Inflammatory macrophage treated with lipopolysaccharide for 1 hour (primary cell): ENCODE data around the gene ADGRL3.
"Not testable (repeated sequence)": the region's sequence is repeated elsewhere in the genome, so short reads cannot be mapped to it uniquely, and the experiment has no call there.

ENCODE experiments used
- DNase-seq, 2 donors: peaks; one replicate each; pipeline ENCODE4 v3.0.0-alpha.2; 2020 to 2022

Gene ADGRL3

GRCh38 chr4:61851126-61851525 lies 651.0 kb downstream of the ADGRL3 start:
- no peak for DNase-seq

DNA sequence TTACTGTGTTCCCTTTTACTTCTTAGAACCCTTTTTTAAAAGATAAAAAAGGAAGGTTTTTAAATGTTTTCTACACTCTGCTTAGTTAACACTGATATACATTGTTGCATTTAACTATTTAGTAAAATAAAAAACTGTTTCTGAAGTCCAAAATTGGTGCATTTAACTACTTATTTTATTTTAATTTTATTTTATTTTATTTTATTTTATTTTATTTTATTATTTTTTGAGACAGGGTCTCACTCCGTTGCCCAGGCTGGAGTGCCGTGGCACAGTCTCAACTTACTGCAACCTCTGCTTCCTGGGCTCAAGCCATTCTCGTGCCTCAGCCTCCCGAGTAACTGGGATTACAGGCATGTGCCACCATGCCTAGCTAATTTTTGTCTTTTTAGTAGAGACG lies 652.0 kb downstream of the ADGRL3 start:
- not testable (repeated sequence) for DNase-seq

- DNase-seq = no peak
Observed at GRCh38 chr4:61853041-61853440, 652.9 kb downstream of the ADGRL3 start.

- no peak for DNase-seq
Observed at GRCh38 chr4:61860376-61860775, 660.2 kb downstream of the ADGRL3 start.

GRCh38 chr4:61864286-61864685 lies 664.2 kb downstream of the ADGRL3 start:
- no peak for DNase-seq

GRCh38 chr4:61866378-61867030 lies 666.4 kb downstream of the ADGRL3 start:
- no peak for DNase-seq

DNA sequence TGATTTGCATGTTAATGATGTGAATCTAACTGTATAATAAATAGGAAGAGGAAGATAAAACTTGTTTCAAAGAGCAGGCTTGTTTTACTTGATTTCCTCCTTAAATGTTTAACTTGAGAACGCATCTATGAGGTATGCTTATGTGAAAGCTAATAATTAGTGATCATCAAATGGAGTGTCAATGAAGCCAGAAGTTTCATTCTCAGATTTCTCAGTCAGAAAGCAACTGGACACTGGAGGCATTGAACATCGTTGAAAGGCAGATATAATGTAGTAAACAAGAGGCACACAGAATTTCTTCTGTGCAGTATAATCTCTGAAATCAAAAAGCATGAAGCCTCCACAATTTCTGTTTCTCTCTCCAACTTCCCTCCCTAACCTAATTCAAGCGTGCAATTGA lies 672.9 kb downstream of the ADGRL3 start:
- no peak for DNase-seq

GRCh38 chr4:61877266-61877665 lies 677.1 kb downstream of the ADGRL3 start:
- DNase-seq = no peak

DNA sequence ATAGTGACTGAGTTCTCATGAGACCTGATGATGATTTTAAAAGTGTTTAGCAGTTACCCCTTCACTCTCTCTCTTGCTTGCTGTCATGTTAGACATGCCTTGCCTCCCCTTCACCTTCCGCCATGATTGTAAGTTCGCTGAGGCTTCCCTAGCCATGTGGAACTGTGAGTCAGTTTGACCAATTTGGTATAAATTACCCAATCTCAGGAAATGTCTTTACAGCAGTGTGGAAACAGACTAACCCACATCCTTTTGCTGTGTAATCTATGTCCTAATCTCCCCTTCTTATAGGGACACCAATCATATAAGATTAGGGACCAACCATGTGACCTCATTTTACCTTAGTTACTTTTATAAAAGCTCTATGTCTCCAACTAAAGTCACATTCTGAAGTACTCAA lies 677.8 kb downstream of the ADGRL3 start:
- DNase-seq = no peak

DNA sequence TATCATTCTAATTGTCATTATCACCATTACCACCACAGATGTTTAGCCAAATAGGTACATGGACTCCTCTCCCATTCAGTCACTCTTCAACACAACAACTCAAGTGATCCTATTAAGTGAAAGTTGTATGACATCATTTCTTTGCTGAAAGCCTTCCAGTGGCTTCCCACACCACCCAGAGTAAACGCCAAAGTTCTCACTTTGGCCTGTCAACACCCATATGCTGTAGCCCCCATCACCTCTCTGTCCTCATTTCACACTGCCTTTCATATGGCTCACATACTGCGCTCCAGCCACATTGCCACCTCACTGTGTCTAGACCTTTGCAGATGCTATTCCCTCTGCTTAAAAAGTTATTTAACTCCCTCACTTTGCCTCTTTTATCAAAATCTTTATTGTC lies 682.3 kb downstream of the ADGRL3 start:
- no peak for DNase-seq

DNA sequence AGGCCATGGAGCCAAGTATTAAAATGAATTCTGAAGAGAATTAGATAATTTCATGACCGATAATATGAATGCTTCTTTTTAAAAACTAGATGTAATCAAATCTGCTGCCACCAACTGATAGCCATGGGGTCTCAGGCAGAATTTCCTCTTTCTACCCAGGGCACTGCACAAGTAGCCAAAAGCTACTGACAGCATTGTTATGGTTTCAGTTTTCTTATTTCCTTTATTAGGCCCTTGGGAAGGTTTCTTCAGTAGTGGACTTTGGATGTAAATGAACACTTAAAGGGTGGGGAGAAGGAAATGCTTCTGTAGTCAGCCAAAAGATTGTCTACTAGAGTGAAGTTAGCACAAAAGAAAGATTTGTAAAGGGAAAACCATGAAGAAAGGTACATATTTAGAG lies 686.0 kb downstream of the ADGRL3 start:
- DNase-seq = no peak

DNA sequence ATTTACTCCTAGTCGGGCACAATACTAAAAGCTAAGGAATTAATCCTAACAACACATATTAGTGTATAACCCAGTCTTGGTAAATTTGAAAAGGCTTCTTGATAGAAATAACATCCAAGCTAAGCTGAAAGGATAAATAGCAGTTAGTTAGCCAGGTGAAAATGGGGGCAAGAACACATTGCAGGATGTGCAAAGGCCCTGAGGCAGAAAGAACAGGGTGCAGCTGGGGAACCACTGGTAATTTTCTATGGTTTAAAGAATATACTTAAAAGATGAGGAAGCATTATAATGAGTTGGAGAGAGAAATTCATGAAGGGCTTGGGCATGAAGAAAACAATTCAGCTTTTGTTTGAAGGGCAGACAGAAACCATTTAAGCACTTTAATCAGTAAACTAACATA lies 689.0 kb downstream of the ADGRL3 start:
- no peak for DNase-seq

- no peak for DNase-seq
Observed at GRCh38 chr4:61890321-61890720, 690.2 kb downstream of the ADGRL3 start.

DNA sequence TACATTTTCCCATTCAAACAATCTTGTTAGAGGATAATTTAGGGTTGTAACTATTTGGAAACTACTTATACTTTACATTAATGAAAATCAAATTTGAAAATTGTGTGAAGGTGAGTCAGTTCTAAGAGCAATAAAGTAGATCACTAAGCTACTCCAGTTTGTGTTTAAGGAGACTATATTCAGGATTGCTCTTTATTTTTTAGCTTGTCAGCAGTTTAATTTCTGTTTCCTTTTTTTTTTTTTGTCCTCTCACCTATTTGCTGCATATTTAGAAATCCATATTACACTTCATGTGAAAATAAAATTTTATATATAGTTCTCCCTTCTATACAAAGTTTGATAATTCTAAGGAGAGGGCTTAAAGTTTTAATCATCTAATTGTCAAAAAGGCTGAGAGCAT lies 691.8 kb downstream of the ADGRL3 start:
- no peak for DNase-seq

- no peak for DNase-seq
Observed at GRCh38 chr4:61896634-61897033, 696.5 kb downstream of the ADGRL3 start.

- DNase-seq = no peak
Observed at GRCh38 chr4:61909031-61909430, 708.9 kb downstream of the ADGRL3 start.

DNA sequence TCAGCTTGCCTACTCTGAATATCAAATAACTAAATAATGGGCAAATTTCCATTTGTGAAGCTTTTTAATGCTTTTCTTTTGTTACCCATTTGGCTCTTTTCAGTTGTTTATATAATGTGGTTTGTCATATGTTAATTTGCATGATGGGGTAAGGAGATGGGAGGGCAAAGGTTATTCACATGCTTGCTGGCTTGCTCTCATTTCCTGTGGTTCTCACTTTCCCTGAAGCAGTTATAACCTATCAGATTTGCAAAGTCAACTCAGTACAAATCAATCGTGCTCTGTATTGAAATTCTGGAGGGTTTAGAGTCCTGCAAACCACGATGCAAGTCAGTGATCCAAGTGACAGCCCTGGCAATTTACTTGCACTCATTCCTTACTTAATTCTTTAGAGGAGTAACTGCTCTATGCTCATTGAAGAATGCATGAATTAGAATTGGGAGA lies 711.2 kb downstream of the ADGRL3 start:
- no peak for DNase-seq

DNA sequence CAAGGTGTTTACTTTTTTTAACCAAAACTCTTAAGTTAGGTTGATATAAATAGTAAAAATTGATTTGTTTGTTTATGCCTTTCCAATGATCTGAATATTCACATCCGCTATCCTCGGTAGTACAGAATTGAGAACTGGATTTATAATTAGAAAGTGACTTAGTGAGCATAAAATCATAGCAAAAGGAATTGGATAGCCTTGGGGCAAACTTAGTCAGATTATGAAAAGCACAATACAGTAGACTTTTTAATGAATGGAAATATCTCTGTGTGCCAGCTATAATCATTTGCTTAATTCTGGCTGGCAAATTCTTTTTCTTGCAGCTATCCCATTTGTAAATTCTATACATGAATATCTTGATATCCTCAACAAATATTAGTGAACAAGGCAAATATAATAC lies 713.5 kb downstream of the ADGRL3 start:
- DNase-seq = no peak

GRCh38 chr4:61915501-61915900 lies 715.4 kb downstream of the ADGRL3 start:
- no peak for DNase-seq

DNA sequence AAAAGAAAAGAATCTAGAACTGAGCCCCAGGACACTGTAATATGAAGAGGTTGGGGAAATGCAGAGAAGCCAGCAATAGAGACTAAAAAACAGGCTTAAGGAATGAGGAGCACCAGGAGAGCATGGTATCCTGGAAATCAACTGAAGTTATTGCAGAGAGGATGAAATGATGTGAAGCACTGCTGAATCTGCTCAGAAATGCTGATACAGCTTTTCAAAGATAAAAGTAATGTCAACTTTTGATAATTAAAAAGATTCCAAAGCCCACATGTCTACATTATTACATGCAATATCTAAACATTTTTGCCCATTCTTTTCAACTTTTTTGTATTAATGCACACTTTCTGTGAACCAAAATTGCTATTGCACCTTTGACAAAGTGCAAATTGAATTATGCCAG lies 718.4 kb downstream of the ADGRL3 start:
- DNase-seq = no peak

DNA sequence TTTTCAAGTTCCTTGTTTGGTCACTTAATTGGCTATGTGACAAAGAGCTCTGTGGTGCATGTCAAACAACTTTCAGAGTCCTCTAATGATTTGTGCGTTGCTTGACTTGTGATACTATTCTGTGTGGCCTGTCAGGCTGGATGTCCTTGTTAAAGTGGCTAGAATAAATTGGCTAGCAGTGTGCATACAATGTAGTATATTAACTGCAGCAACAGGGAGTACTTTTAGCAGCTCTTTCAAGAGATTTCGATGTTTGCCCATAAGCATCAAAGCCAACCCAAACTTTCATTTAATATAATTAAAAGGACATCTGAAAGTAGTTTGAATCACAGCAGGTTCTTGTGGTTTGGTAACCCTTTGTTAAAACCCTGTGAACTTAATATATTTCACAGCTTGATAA lies 718.9 kb downstream of the ADGRL3 start:
- DNase-seq = no peak

DNA sequence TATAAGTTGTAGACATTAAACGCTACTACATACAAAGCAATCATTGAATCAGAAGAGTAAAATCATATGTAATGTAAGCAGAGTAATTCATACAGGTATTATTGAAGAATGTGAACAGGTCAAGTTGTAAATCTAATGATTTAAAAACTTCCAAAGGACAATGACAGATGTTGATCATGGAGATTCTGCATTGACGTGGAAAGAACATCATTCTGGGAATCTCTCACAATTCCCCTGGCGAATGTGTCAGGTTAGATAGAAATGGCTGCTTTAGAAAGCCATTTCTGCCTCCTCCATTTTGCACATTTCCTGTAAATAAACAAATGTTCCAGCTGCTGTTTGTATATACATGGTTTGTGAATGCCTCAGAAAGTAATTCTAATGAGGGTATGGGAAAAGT lies 719.4 kb downstream of the ADGRL3 start:
- no peak for DNase-seq

DNA sequence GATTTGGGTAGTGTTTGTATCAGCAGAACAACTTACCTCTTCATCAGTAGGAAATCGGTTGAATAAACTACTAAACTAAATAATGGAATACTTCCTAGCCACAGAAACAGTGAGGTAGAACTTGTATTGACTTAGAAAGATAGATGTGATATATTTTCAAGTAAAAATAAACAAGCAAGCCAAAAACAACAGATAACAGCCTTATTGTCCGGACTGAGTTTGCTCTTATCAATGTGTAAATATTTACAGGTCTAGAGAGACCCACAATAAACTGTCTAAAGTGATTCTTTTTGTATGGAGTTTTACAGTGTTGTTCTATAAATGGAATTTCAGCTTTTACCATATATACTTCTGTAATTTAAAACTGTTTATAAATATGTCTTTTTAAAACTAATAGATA lies 721.8 kb downstream of the ADGRL3 start:
- DNase-seq = no peak

GRCh38 chr4:61922766-61923165 lies 722.6 kb downstream of the ADGRL3 start:
- DNase-seq = no peak

DNA sequence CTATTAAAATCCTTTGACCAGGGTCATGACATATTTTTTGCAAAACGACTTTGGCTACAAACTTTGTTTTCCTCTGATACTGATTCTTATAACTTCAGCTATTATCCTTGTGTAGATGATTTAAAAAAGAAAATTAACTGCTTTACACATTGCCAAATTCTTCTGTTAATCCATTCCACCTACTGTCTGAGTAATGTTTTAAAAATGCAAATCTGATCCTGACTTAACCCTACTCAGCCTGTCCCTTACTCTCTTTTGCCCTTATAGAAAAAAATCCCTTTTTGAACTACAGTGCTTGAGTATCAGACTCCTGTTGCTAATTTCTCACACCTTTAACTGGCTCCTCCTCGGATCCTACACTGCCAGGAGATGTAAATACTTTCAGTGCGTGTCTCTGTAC lies 723.1 kb downstream of the ADGRL3 start:
- no peak for DNase-seq

- DNase-seq = no peak
Observed at GRCh38 chr4:61924131-61924530, 724.0 kb downstream of the ADGRL3 start.
